HG03565 (cell line): ENCODE results near the gene DPEP2.
"Not testable (repeated sequence)": the region's sequence is repeated elsewhere in the genome, so short reads cannot be mapped to it uniquely, and the experiment has no call there.

Source experiments
- ATAC-seq: cut with Tn5 transposase; IDR thresholded peaks from one replicate; pipeline ENCODE4 v1.9.1; 2021; ENCODE audit warnings: mild to moderate bottlenecking, moderate library complexity; ENCODE audit not compliant: unreplicated experiment

DPEP2 gene

GRCh38 chr16:67998779-67999688 is at the start of gene DPEP2:
Gene DPEP2, minus strand, starts transcription at chr16:67999484. Its CDS starts 6,272 bp downstream, at chr16:67993212.
- ATAC-seq: not testable (repeated sequence)

- no peak for ATAC-seq
Observed at GRCh38 chr16:68047987-68048386, 48.7 kb upstream of the DPEP2 start.

- ATAC-seq: no peak
Observed at GRCh38 chr16:68046106-68046505, 46.8 kb upstream of the DPEP2 start.

- ATAC-seq: no peak
Observed at GRCh38 chr16:68041783-68042182, 42.5 kb upstream of the DPEP2 start.

- peak; percentile 48 for ATAC-seq
Observed at GRCh38 chr16:68040506-68041288, 41.4 kb upstream of the DPEP2 start.

GRCh38 chr16:68037841-68038597 is 38.7 kb upstream of the DPEP2 start:
- no peak for ATAC-seq

- ATAC-seq: no peak
Observed at GRCh38 chr16:68035227-68035626, 35.9 kb upstream of the DPEP2 start.

GRCh38 chr16:68033101-68033500 is 33.8 kb upstream of the DPEP2 start:
- no peak for ATAC-seq

- no peak for ATAC-seq
Observed at GRCh38 chr16:68031951-68032350, 32.7 kb upstream of the DPEP2 start.

- ATAC-seq: not testable (repeated sequence)
Observed at GRCh38 chr16:68030108-68030507, 30.8 kb upstream of the DPEP2 start.

GRCh38 chr16:68028996-68029395 is 29.7 kb upstream of the DPEP2 start:
- no peak for ATAC-seq

- peak; percentile 85 for ATAC-seq
Observed at GRCh38 chr16:68022728-68023537, 23.6 kb upstream of the DPEP2 start, which contains the start of the genes DDX28 and DUS2. Gene DDX28, minus strand, starts transcription at chr16:68023232. Its CDS starts 30 bp downstream, at chr16:68023202. Gene DUS2, plus strand, starts transcription at chr16:68023284. Its CDS starts 14,740 bp downstream, at chr16:68038024.

- ATAC-seq: no peak
Observed at GRCh38 chr16:68022278-68022727, 23.0 kb upstream of the DPEP2 start.

- no peak for ATAC-seq
Observed at GRCh38 chr16:68021490-68021889, 22.2 kb upstream of the DPEP2 start.

- ATAC-seq: no peak
Observed at GRCh38 chr16:68019167-68019680, 19.9 kb upstream of the DPEP2 start.

- ATAC-seq: no peak
Observed at GRCh38 chr16:68015681-68016080, 16.4 kb upstream of the DPEP2 start, which contains the start of gene DPEP2NB. Gene DPEP2NB, minus strand, starts transcription at chr16:68015911. Its CDS starts 141 bp downstream, at chr16:68015770.

GRCh38 chr16:68013440-68013839 is 14.2 kb upstream of the DPEP2 start:
- ATAC-seq: no peak

GRCh38 chr16:68009872-68010271 is 10.6 kb upstream of the DPEP2 start:
- ATAC-seq: not testable (repeated sequence)

GRCh38 chr16:68009157-68009735 is 10.0 kb upstream of the DPEP2 start:
- ATAC-seq: no peak
